SJSA1 (cell line): ENCODE results near the gene GAS7. TPM values are rescaled to one million over a fixed set of nuclear protein-coding genes. Genes with fewer than 3 reads are reported as not detected.

Experiments used
- DNase-seq, 2 experiments: peaks; one replicate each; pipeline ENCODE4 v3.0.0-alpha.2; 2015 to 2020; ENCODE audit warnings: low spot score in 2 of 2, low read depth in 1 of 2
- H3K27ac ChIP-seq: fragments of 250-450 bp; sonication (Bioruptor Pico); 2 replicates; pipeline ENCODE4 v1.5.1; 2020; ENCODE audit warnings: mild to moderate bottlenecking, moderate library complexity
- H3K27me3 ChIP-seq: fragments of 250-450 bp; sonication (Bioruptor Pico); replicated peaks from 2 replicates; pipeline ENCODE4 v1.5.1; 2020; ENCODE audit warnings: mild to moderate bottlenecking, moderate library complexity
- H3K36me3 ChIP-seq: fragments of 250-450 bp; sonication (Bioruptor Pico); 2 replicates; pipeline ENCODE4 v1.5.1; 2020; ENCODE audit warnings: mild to moderate bottlenecking
- H3K4me1 ChIP-seq: fragments of 250-450 bp; sonication (Bioruptor Pico); replicated peaks from 2 replicates; pipeline ENCODE4 v1.6.1; 2021; ENCODE audit warnings: mild to moderate bottlenecking
- H3K4me3 ChIP-seq: fragments of 250-450 bp; sonication (Bioruptor Pico); 2 replicates; pipeline ENCODE4 v1.5.1; 2020; ENCODE audit warnings: mild to moderate bottlenecking
- H3K9me3 ChIP-seq: fragments of 250-450 bp; sonication (Bioruptor Pico); replicated peaks from 2 replicates; pipeline ENCODE4 v1.5.1; 2020; ENCODE audit warnings: mild to moderate bottlenecking
- total RNA-seq: library from RNA; depleted of rRNA; stranded (reverse); fragments of >200 nt; shearing (Covaris generic); gene quantifications from 2 replicates; pipeline ENCODE4 v1.2.3, GENCODE V29; 2014

GAS7 gene
- total RNA-seq, 1 experiment from 2014 or later = 2.6 TPM

DNA sequence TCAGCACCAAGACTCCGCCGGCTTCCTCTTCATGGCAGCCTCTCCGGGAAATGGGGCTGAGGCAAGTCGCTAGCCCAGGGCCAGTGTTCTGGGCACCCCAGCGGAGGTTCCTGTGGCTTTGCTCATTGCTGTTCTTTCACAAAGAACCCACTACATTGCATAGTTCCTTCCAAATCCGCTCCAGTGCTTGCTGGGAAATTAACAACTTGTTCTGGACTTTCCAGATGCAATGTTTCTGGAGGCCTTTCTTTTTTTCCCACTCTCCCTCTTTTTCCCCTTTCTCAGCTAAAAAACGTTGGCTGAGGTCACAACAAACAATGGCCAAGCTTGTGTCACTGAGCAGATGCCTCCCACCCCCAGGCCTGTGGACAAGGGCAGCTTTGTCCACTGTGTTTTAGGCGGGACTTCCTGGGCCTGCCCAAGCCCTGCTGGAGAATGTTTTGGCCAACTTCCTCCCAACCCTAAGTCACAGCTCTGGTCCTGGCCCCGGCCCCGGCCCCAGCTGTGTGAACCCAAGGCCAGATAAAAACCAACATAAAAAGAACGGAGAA, 161.8 kb downstream of the GAS7 start:
- no peaks in the 10 kb centered on the region for H3K27me3 ChIP-seq
- no peaks in the 10 kb centered on the region for H3K36me3 ChIP-seq
- no peak for DNase-seq
- H3K27ac ChIP-seq = no peak overlapping the region
- H3K4me3 ChIP-seq = no peak overlapping the region
- no peaks in the 10 kb centered on the region for H3K9me3 ChIP-seq
- H3K4me1 ChIP-seq = no peaks in the 10 kb centered on the region

GRCh38 chr17:10035885-10036284, 162.5 kb downstream of the GAS7 start:
- H3K27ac ChIP-seq = no peak overlapping the region

GRCh38 chr17:10034719-10035475, 163.5 kb downstream of the GAS7 start:
- Histone ChIP-seq H3K4me3 (no peak overlapping the region), H3K27me3 (no peaks in the 10 kb centered on the region), H3K4me1 (no peaks in the 10 kb centered on the region), H3K27ac (no peak overlapping the region), H3K36me3 (no peaks in the 10 kb centered on the region), H3K9me3 (no peaks in the 10 kb centered on the region)
- no peak for DNase-seq

More at GRCh38 chr17:10035885-10036284, 162.5 kb downstream of the GAS7 start:
- H3K36me3 ChIP-seq = no peaks in the 10 kb centered on the region
- H3K27me3 ChIP-seq = no peaks in the 10 kb centered on the region
- no peaks in the 10 kb centered on the region for H3K9me3 ChIP-seq
- no peak overlapping the region for H3K4me3 ChIP-seq
- no peak for DNase-seq
- no peaks in the 10 kb centered on the region for H3K4me1 ChIP-seq

- Histone ChIP-seq H3K27me3 (no peaks in the 10 kb centered on the region), H3K36me3 (no peaks in the 10 kb centered on the region), H3K27ac (no peak overlapping the region), H3K4me1 (no peaks in the 10 kb centered on the region), H3K9me3 (no peaks in the 10 kb centered on the region), H3K4me3 (no peak overlapping the region)
- no peak for DNase-seq
Observed at GRCh38 chr17:10033959-10034358, 164.4 kb downstream of the GAS7 start.

GRCh38 chr17:10033449-10033848, 165.0 kb downstream of the GAS7 start:
- no peak overlapping the region for H3K27ac ChIP-seq
- H3K4me3 ChIP-seq = no peak overlapping the region
- DNase-seq = no peak
- no peaks in the 10 kb centered on the region for H3K4me1 ChIP-seq
- H3K36me3 ChIP-seq = no peaks in the 10 kb centered on the region
- no peaks in the 10 kb centered on the region for H3K27me3 ChIP-seq
- H3K9me3 ChIP-seq = no peaks in the 10 kb centered on the region

- Histone ChIP-seq H3K36me3 (no peaks in the 10 kb centered on the region), H3K4me1 (no peaks in the 10 kb centered on the region), H3K27me3 (no peaks in the 10 kb centered on the region), H3K27ac (no peak overlapping the region), H3K9me3 (no peaks in the 10 kb centered on the region), H3K4me3 (no peak overlapping the region)
- DNase-seq = no peak
Observed at GRCh38 chr17:10032118-10032852, 166.1 kb downstream of the GAS7 start.

- no peaks in the 10 kb centered on the region for H3K9me3 ChIP-seq
- H3K27ac ChIP-seq = no peak overlapping the region
- H3K36me3 ChIP-seq = no peaks in the 10 kb centered on the region
- no peaks in the 10 kb centered on the region for H3K4me1 ChIP-seq
- H3K27me3 ChIP-seq = no peaks in the 10 kb centered on the region
- no peak overlapping the region for H3K4me3 ChIP-seq
- no peak for DNase-seq
Observed at GRCh38 chr17:10031606-10032005, 166.8 kb downstream of the GAS7 start.

DNA sequence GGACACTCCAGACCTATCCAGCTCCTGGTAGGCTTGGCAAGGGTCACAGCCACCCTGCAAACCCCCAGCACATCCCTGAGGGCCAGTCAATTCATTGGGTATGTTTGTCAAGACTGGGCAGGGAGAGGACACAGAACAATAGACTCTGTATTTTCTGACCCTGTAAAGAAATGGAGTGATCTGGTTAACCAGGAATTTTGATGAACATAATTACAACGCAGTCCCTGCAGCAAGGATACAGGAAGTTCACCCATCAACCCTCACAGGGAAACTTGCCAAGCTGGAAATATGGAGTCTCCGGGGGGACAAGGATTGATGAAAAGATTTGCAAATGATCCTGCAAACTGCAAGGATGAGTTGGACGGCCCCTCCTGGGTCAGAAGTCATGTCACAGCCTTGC, 167.3 kb downstream of the GAS7 start:
- Histone ChIP-seq H3K27ac (no peak overlapping the region), H3K9me3 (no peaks in the 10 kb centered on the region), H3K36me3 (no peaks in the 10 kb centered on the region), H3K27me3 (no peaks in the 10 kb centered on the region), H3K4me1 (no peaks in the 10 kb centered on the region), H3K4me3 (no peak overlapping the region)
- DNase-seq = no peak

GRCh38 chr17:10029129-10029528, 169.3 kb downstream of the GAS7 start:
- H3K27me3 ChIP-seq = no peaks in the 10 kb centered on the region

DNA sequence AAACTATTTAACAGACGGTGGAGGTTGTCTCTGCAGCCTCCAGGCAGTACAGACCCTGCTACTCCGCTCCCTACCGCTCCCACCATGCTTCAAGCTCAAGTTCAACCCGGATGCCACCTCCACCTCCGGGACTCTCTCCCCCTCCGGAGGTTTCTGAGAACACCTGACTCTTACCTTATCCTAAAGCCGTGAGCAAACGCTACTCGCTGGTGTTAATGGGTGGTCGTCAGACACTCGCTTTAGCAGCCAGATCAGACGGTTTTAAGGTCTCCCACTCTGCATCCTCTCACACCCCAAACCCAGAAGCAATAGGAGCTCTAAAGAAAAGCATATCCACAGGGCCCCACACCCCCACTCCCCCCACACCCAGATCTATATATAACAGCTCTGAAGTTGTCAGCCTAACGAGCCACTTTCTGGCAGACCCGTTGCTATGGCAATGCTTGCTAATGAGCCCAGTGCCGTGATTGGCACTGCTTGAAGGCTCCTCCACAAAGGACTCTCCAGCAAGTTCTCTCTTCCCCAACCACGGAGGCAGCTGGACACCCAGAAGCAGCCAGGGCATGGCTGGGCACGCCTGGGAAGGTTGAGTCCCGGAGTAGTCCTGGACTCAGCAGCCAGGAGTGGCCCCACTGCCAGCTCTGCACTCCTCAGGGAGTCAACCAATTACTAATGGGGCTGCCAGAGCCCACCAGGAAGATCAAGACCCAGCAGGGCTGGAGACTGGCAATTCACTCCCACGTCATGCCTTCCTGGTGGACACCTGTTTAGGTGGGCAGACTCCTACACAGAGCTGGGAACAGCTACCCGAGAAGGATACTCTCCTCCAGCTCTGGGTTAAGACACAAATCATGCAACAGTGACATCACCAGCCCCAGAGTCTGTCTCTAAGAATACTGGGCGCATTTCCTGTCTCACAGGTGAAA, 172.2 kb downstream of the GAS7 start:
- H3K36me3 ChIP-seq = no peaks in the 10 kb centered on the region
- no peaks in the 10 kb centered on the region for H3K4me1 ChIP-seq
- H3K27ac ChIP-seq = no peak overlapping the region
- no peak for DNase-seq
- H3K4me3 ChIP-seq = no peak overlapping the region
- no peaks in the 10 kb centered on the region for H3K27me3 ChIP-seq
- H3K9me3 ChIP-seq = no peaks in the 10 kb centered on the region

More at GRCh38 chr17:10029129-10029528, 169.3 kb downstream of the GAS7 start:
- Histone ChIP-seq H3K4me3 (no peak overlapping the region), H3K9me3 (no peaks in the 10 kb centered on the region), H3K4me1 (no peaks in the 10 kb centered on the region), H3K27ac (no peak overlapping the region), H3K36me3 (no peaks in the 10 kb centered on the region)
- DNase-seq = no peak

DNA sequence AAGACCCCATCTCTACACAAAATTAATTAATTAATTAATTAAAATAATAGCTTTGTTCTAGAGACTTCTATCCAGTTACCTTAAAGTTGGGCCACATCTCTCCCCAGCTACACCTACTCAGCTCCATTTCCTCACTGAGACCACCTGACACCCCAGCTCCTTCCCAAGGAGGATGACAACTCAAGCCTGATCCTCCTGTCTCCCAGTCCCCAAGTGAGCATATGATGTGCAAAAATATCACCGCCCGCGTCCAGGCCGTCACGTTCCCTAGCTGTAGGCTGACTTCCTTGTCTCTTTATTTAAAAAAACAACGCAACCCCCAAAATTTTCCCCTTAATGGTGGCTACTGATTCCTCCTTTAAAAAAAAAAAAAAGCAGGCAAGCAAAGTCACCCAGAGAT, 173.2 kb downstream of the GAS7 start:
- Histone ChIP-seq H3K4me3 (no peak overlapping the region), H3K9me3 (no peaks in the 10 kb centered on the region), H3K27ac (no peak overlapping the region), H3K27me3 (no peaks in the 10 kb centered on the region), H3K4me1 (no peaks in the 10 kb centered on the region), H3K36me3 (no peaks in the 10 kb centered on the region)
- no peak for DNase-seq

DNA sequence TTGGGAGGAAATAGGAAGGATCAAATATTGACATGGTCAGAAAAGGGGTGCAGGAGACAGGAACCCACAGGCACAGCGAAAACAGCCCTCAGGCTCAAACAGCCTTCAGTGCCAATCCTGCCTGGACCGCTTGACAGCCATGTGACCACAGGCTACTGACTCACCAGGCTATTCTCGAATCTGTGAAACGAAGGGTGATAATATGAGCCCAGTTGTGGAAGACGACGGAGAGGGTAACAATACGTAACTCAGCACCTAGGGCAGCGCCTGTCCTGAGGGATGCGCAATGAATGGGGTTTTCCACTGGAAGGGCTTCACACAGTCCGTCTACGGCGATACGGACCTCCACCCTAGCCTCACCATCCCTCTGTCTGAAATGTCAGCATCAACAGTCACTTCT, 176.0 kb downstream of the GAS7 start:
- Histone ChIP-seq H3K4me3 (no peak overlapping the region), H3K27me3 (no peaks in the 10 kb centered on the region), H3K4me1 (no peaks in the 10 kb centered on the region), H3K9me3 (no peaks in the 10 kb centered on the region), H3K36me3 (no peaks in the 10 kb centered on the region), H3K27ac (no peak overlapping the region)
- no peak for DNase-seq

GRCh38 chr17:10021272-10021984, 177.0 kb downstream of the GAS7 start:
- H3K27me3 ChIP-seq = no peaks in the 10 kb centered on the region
- H3K4me3 ChIP-seq = no peak overlapping the region
- no peak overlapping the region for H3K27ac ChIP-seq
- no peaks in the 10 kb centered on the region for H3K9me3 ChIP-seq
- no peaks in the 10 kb centered on the region for H3K4me1 ChIP-seq
- no peaks in the 10 kb centered on the region for H3K36me3 ChIP-seq
- DNase-seq = no peak
